Gastrocnemius medialis (tissue), 4 donors: ENCODE results near the gene PI4K2B. TPM values are rescaled to one million over a fixed set of nuclear protein-coding genes. Genes with fewer than 3 reads are reported as not detected.

Source experiments
- ATAC-seq, 2 donors: fragments of 150-250 bp; one replicate each; pipeline ENCODE4 v1.9.1; 2016
- DNase-seq, 2 donors: peaks; one replicate each; pipeline ENCODE4 v3.0.0-alpha.2; 2019
- H3K27ac ChIP-seq, 4 donors: fragments of 200-600 bp; sonication (generic); 1 replicate in 1 of 4; 2 replicates in 3 of 4; pipeline ENCODE4 v1.5.1; 2016 to 2018; ENCODE audit warnings: mild to moderate bottlenecking in 2 of 4, moderate library complexity in 1 of 4
- H3K27me3 ChIP-seq, 3 donors: fragments of 200-600 bp; sonication (generic) in 2 of 3; 1 replicate in 1 of 3; 2 replicates in 2 of 3; pipeline versions ENCODE4 v1.5.1 to v1.6.0; 2016 to 2019; ENCODE audit warnings: mild to moderate bottlenecking in 1 of 3, moderate library complexity in 1 of 3
- H3K36me3 ChIP-seq, 2 donors: fragments of 200-600 bp; sonication (generic) in 1 of 2; one replicate each; pipeline ENCODE4 v1.5.1; 2017 to 2018
- H3K4me1 ChIP-seq, 2 donors: fragments of 200-600 bp; sonication (generic) in 1 of 2; one replicate each; pipeline ENCODE4 v1.5.1; 2016 to 2017; ENCODE audit warnings: mild to moderate bottlenecking in 2 of 2
- H3K4me3 ChIP-seq, 4 donors: fragments of 200-600 bp; sonication (generic) in 3 of 4; 1 replicate in 1 of 4; 2 replicates in 3 of 4; pipeline ENCODE4 v1.5.1; 2016 to 2019; ENCODE audit warnings: mild to moderate bottlenecking in 2 of 4
- H3K9me3 ChIP-seq, 3 donors: fragments of 200-600 bp; sonication (generic) in 2 of 3; 1 replicate in 1 of 3; 2 replicates in 2 of 3; pipeline ENCODE4 v1.5.1; 2016 to 2019
- POLR2A ChIP-seq, 2 donors: fragments of 450-650 bp; IDR thresholded peaks; one replicate each; pipeline ENCODE4 v1.6.1; 2017; ENCODE audit warnings: antibody characterized with exemption in 2 of 2, mild to moderate bottlenecking in 2 of 2, moderate library complexity in 2 of 2
- in situ Hi-C, 4 donors: fragments of 200-750 bp; cut with MboI; loops; one replicate each; pipeline versions ENCODE4 v1.15.0 to v1.8.0; 2017; ENCODE audit warnings: low sequenced_read_pairs in 4 of 4
- intact Hi-C: fragments of 100-400 bp; cut with DNase I; formaldehyde crosslinking; loops from one replicate; pipeline ENCODE4 v1.15.1; 2023; ENCODE audit warnings: low total_unique reads
- total RNA-seq, 4 donors: library from RNA; depleted of rRNA; stranded (reverse); fragments of >200 nt; gene quantifications; one replicate each; pipeline versions ENCODE4 v1.1.0 to v1.2.3, GENCODE V29; 2016
- TF ChIP-seq, protein P1 (sequence below), 5 experiments: fragments of 450-650 bp in 3 of 5; fragments of 200-600 bp in 2 of 5; sonication (generic) in 2 of 5; IDR thresholded peaks in 4 of 5; conservative IDR thresholded peaks in 1 of 5; 1 replicate in 4 of 5; 2 replicates in 1 of 5; pipeline ENCODE4 v1.5.1; 2016 to 2019; ENCODE audit warnings: antibody characterized with exemption in 5 of 5, mild to moderate bottlenecking in 3 of 5, moderate library complexity in 3 of 5

PI4K2B gene
- total RNA-seq, 4 donors from 2014 or later, result 0.92 to 3.6 (median 3.0) TPM

DNA sequence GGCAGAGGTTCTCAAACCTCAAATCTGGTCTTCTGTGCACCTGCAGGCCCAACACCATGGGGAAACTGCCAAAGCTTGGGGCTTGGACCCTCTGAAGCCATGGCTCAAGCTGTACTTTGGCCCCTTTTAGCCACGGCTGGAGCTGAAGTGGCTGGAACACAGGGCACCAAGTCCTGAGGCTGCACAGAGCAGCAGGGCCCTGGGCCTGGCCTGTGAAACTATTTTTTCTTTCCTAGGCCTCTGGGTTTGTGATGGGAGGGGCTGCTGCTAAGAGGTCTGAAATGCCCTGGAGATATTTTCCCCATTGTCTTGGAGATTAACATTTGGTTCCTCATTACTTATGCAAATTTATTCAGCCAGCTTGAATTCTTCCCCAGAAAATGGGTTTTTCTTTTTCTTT lies 18.3 kb upstream of the PI4K2B start:
- no peak for DNase-seq
- intact Hi-C loops, result no loop called here
- ATAC-seq, result no peak
- Histone ChIP-seq H3K9me3 (no peaks in the 10 kb centered on the region), H3K4me3 (no peak overlapping the region), H3K27me3 (no peaks in the 10 kb centered on the region), H3K4me1 (no peaks in the 10 kb centered on the region), H3K36me3 (no peaks in the 10 kb centered on the region), H3K27ac (no peak overlapping the region)
- in situ Hi-C loops, result no loop called here
- TF ChIP-seq POLR2A (IDR thresholded peaks at IDR 0.05), result no peak
- TF ChIP-seq, protein P1, sequence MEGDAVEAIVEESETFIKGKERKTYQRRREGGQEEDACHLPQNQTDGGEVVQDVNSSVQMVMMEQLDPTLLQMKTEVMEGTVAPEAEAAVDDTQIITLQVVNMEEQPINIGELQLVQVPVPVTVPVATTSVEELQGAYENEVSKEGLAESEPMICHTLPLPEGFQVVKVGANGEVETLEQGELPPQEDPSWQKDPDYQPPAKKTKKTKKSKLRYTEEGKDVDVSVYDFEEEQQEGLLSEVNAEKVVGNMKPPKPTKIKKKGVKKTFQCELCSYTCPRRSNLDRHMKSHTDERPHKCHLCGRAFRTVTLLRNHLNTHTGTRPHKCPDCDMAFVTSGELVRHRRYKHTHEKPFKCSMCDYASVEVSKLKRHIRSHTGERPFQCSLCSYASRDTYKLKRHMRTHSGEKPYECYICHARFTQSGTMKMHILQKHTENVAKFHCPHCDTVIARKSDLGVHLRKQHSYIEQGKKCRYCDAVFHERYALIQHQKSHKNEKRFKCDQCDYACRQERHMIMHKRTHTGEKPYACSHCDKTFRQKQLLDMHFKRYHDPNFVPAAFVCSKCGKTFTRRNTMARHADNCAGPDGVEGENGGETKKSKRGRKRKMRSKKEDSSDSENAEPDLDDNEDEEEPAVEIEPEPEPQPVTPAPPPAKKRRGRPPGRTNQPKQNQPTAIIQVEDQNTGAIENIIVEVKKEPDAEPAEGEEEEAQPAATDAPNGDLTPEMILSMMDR (IDR thresholded peaks at IDR 0.05 in 4 of 5, conservative IDR thresholded peaks at IDR 0.05 in 1 of 5), result no peak

DNA sequence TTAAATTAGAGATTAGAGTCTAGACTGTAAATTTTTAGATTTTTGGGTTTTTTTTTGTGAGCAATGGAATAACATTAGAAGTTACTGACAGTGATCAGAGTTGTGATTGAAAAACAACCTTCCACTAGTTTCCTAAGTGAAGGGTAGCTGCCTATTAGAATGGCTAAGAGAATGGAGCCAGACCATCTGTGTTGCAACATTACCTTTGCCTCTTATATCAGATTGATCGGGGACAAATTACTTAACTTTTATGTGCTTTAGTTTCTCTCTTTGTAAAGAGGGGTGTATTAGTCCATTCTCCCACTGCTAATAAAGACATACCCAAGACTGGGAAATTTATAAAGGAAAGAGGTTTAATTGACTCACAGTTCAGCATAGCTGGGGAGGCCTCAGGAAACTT lies 12.5 kb upstream of the PI4K2B start:
- no peak overlapping the region for H3K27ac ChIP-seq
- H3K4me3 ChIP-seq, result no peak overlapping the region
- H3K4me1 ChIP-seq, result no peaks in the 10 kb centered on the region
- no peaks in the 10 kb centered on the region for H3K36me3 ChIP-seq
- H3K9me3 ChIP-seq, result no peaks in the 10 kb centered on the region
- TF ChIP-seq, protein P1 (IDR thresholded peaks at IDR 0.05 in 4 of 5, conservative IDR thresholded peaks at IDR 0.05 in 1 of 5), result no peak
- no peak for TF ChIP-seq POLR2A (IDR thresholded peaks at IDR 0.05)
- ATAC-seq (no peak), DNase-seq (no peak)
- in situ Hi-C loops (no loop called here), intact Hi-C loops (no loop called here)
- no peaks in the 10 kb centered on the region for H3K27me3 ChIP-seq

DNA sequence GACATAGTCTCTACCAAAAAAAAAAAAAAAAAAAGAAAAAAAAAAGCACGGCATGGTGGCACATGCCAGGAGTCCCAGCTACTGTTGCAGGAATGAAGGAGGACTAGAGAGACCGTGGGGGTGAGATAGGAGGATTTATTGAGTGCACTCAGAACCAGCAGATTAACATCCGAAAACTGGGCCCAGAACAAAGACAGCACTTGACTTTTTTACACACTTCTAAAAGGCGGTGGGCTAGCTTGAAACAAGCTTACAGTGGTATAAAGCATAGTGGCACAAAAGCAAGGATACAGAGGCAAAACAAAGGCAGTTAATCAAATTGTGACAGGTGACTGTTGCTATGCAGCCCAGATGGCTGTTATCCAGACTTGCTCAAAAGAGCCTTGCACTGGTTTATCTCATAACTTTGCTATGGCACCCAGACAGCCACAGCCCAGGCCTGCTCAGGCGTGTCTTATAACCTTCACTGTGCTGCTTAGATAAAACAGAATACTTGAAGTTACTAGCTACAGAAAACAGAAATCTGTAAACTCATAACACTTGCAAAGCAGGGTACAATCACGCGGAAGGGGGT lies 9.9 kb upstream of the PI4K2B start:
- intact Hi-C loops, result no loop called here
- DNase-seq, result no peak
- TF ChIP-seq POLR2A (IDR thresholded peaks at IDR 0.05), result no peak
- TF ChIP-seq, protein P1 (IDR thresholded peaks at IDR 0.05 in 4 of 5, conservative IDR thresholded peaks at IDR 0.05 in 1 of 5), result no peak
- H3K27me3 ChIP-seq, result no peaks in the 10 kb centered on the region
- H3K27ac ChIP-seq, result no peak overlapping the region
- in situ Hi-C loops, result no loop called here
- no peaks in the 10 kb centered on the region for H3K9me3 ChIP-seq
- ATAC-seq, result no peak
- H3K4me3 ChIP-seq, result no peak overlapping the region
- no peaks in the 10 kb centered on the region for H3K4me1 ChIP-seq
- no peaks in the 10 kb centered on the region for H3K36me3 ChIP-seq

DNA sequence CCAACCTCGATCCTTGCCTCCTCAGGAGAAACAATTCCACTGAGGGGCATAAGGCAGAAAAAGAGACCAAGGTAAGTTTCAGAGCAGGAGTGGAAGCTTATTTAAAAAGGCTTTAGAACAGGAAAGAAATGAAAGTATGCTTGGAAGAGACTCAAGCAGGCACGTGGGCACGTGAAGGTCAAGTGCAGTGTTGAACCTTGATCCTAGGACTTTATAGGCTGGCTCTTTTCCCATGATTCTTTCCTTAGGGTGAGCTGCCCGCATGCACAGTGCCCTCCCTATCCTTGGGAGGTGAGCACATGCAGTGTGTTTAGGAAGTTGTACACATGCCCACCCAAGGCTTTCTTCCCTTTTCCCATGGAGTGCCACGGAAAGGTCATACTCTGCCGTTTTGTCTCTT lies 4.0 kb upstream of the PI4K2B start:
- intact Hi-C loops (loop anchor here (5.0 to 10.0 kb wide), 3 partner anchors 147 to 1095 kb away; partner anchors contain the start of genes ANAPC4, DHX15 and RBPJ), in situ Hi-C loops (loop anchor here in 2 of 4 donors (10.0 kb wide), 2 partner anchors 55 to 75 kb away; no protein-coding TSS in a partner anchor)
- H3K27ac ChIP-seq, result no peak overlapping the region
- TF ChIP-seq POLR2A (IDR thresholded peaks at IDR 0.05), result no peak
- TF ChIP-seq, protein P1 (IDR thresholded peaks at IDR 0.05 in 4 of 5, conservative IDR thresholded peaks at IDR 0.05 in 1 of 5), result no peak
- no peak for ATAC-seq
- peaks cover 0 to 7% (median 0%) of the 10 kb centered on the region in 3 donors for H3K9me3 ChIP-seq
- no peak for DNase-seq
- peaks cover 0 to under 1% of the 10 kb centered on the region in 2 donors for H3K4me1 ChIP-seq
- no peak overlapping the region for H3K4me3 ChIP-seq
- H3K27me3 ChIP-seq, result no peaks in the 10 kb centered on the region
- no peaks in the 10 kb centered on the region for H3K36me3 ChIP-seq
